ENCODE data around the gene ZNF384.

DNA sequence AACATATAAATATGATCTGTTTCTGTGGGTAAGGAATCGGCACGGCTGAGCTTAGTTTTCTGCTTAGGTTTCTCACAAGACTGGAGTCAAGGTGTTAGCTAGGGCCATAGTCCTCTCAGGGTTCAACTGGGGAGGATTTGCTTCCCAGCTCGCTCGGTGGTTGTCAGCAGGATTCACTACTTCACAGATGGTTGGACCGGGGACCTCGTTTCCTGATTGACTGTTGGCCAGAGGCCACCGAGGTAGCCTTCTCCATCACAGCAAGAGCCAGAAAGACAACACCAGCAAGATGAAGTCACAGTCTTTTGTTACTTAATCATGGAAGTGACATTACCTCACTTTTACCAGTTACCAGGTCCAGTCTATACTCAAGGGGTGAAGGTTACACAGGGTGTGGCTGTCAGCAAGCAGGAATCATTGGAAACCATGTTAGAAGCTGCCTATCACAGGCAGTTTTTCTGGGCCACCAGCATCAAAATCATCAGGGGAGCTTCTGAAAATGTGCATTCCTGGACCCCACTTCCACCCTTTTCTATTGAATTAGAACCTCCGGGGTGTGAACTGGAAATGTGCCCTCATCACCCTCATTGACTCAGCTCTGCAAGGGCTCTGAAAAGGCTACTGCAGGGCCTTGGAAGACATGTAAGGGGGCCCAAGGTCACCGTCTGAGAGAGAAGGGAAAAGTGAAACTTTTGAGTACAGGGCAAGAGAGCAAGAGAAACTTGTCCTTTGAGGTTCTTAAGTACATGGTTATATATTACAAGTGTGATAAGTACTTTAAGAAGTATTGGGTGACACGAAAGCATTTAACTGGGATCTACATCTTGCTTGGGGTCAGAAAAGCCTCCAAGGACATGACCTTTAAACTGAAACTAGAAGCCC, 45.6 kb upstream of the ZNF384 start:
- TF ChIP-seq, protein P1, sequence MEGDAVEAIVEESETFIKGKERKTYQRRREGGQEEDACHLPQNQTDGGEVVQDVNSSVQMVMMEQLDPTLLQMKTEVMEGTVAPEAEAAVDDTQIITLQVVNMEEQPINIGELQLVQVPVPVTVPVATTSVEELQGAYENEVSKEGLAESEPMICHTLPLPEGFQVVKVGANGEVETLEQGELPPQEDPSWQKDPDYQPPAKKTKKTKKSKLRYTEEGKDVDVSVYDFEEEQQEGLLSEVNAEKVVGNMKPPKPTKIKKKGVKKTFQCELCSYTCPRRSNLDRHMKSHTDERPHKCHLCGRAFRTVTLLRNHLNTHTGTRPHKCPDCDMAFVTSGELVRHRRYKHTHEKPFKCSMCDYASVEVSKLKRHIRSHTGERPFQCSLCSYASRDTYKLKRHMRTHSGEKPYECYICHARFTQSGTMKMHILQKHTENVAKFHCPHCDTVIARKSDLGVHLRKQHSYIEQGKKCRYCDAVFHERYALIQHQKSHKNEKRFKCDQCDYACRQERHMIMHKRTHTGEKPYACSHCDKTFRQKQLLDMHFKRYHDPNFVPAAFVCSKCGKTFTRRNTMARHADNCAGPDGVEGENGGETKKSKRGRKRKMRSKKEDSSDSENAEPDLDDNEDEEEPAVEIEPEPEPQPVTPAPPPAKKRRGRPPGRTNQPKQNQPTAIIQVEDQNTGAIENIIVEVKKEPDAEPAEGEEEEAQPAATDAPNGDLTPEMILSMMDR (tag by site-specific recombination; IDR thresholded peaks at IDR 0.05): no peak
- TF ChIP-seq ZNF560 (tag by site-specific recombination; IDR thresholded peaks at IDR 0.05; ENCODE audit: borderline replicate concordance) (no peak), ZNF184 (tag by site-specific recombination; IDR thresholded peaks at IDR 0.05) (no peak), ZNF785 (tag by site-specific recombination; IDR thresholded peaks at IDR 0.05) (no peak), KLF9 (tag by site-specific recombination; IDR thresholded peaks at IDR 0.05; ENCODE audit: low read depth) (no peak), ZNF571 (tag by site-specific recombination; IDR thresholded peaks at IDR 0.05) (no peak), ZNF707 (tag by site-specific recombination; IDR thresholded peaks at IDR 0.05) (no peak), KLF1 (tag by site-specific recombination; IDR thresholded peaks at IDR 0.05) (no peak), SCRT2 (tag by site-specific recombination; IDR thresholded peaks at IDR 0.05) (no peak), ZNF48 (tag by site-specific recombination; IDR thresholded peaks at IDR 0.05) (no peak), TCF7L2 (IDR thresholded peaks at IDR 0.05; ENCODE audit: borderline replicate concordance, low read depth, low read length) (no peak)
- TF ChIP-seq, protein P2, sequence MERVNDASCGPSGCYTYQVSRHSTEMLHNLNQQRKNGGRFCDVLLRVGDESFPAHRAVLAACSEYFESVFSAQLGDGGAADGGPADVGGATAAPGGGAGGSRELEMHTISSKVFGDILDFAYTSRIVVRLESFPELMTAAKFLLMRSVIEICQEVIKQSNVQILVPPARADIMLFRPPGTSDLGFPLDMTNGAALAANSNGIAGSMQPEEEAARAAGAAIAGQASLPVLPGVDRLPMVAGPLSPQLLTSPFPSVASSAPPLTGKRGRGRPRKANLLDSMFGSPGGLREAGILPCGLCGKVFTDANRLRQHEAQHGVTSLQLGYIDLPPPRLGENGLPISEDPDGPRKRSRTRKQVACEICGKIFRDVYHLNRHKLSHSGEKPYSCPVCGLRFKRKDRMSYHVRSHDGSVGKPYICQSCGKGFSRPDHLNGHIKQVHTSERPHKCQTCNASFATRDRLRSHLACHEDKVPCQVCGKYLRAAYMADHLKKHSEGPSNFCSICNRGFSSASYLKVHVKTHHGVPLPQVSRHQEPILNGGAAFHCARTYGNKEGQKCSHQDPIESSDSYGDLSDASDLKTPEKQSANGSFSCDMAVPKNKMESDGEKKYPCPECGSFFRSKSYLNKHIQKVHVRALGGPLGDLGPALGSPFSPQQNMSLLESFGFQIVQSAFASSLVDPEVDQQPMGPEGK (tag by site-specific recombination; IDR thresholded peaks at IDR 0.05): no peak
- TF ChIP-seq, protein P3, sequence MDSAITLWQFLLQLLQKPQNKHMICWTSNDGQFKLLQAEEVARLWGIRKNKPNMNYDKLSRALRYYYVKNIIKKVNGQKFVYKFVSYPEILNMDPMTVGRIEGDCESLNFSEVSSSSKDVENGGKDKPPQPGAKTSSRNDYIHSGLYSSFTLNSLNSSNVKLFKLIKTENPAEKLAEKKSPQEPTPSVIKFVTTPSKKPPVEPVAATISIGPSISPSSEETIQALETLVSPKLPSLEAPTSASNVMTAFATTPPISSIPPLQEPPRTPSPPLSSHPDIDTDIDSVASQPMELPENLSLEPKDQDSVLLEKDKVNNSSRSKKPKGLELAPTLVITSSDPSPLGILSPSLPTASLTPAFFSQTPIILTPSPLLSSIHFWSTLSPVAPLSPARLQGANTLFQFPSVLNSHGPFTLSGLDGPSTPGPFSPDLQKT (IDR thresholded peaks at IDR 0.05; ENCODE audit: borderline replicate concordance, low read depth, low read length): no peak
- TF ChIP-seq, protein P4, sequence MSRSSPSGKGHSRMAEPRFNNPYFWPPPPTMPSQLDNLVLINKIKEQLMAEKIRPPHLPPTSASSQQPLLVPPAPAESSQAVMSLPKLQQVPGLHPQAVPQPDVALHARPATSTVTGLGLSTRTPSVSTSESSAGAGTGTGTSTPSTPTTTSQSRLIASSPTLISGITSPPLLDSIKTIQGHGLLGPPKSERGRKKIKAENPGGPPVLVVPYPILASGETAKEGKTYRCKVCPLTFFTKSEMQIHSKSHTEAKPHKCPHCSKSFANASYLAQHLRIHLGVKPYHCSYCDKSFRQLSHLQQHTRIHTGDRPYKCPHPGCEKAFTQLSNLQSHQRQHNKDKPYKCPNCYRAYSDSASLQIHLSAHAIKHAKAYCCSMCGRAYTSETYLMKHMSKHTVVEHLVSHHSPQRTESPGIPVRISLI (tag by site-specific recombination; IDR thresholded peaks at IDR 0.05): no peak
